Esophagus squamous epithelium (tissue), 4 donors: ENCODE data around the gene SH3RF1.

ENCODE experiments used
- CTCF ChIP-seq, 6 experiments: fragments of 450-650 bp in 4 of 6; fragments of 200-600 bp in 2 of 6; sonication (generic) in 2 of 6; IDR thresholded peaks; one replicate each; pipeline ENCODE4 v1.5.1; 2016 to 2019; ENCODE audit warnings: antibody characterized with exemption in 6 of 6, mild to moderate bottlenecking in 4 of 6, moderate library complexity in 4 of 6
- POLR2A ChIP-seq, 4 donors: fragments of 450-650 bp; IDR thresholded peaks; one replicate each; pipeline ENCODE4 v1.6.1; 2017; ENCODE audit warnings: antibody characterized with exemption in 4 of 4, mild to moderate bottlenecking in 4 of 4, moderate library complexity in 3 of 4

- TF ChIP-seq POLR2A (IDR thresholded peaks at IDR 0.05) (no peak), CTCF (IDR thresholded peaks at IDR 0.05) (no peak)
Observed at GRCh38 chr4:169106696-169107229, 164.0 kb downstream of the SH3RF1 start.
